ENCODE results near the gene LCE3A.
"Not testable (repeated sequence)": the region's sequence is repeated elsewhere in the genome, so short reads cannot be mapped to it uniquely, and the experiment has no call there.

The LCE3A gene

GRCh38 chr1:152622803-152623202 lies at the start of gene LCE3A:
Gene LCE3A, minus strand, starts transcription at chr1:152623103. Its CDS starts 0 bp downstream, at chr1:152623103.
- no peak for DNase-seq (ENCODE audit: low read depth in 2 of 2)

GRCh38 chr1:152667648-152668047 lies 44.7 kb upstream of the LCE3A start:
- no peak for DNase-seq (ENCODE audit: low read depth in 2 of 2)

- DNase-seq (ENCODE audit: low read depth in 2 of 2), result not testable (repeated sequence)
Observed at GRCh38 chr1:152666171-152666570, 43.3 kb upstream of the LCE3A start.

GRCh38 chr1:152663098-152663497 lies 40.2 kb upstream of the LCE3A start, which contains the start of gene LCE2D:
Gene LCE2D, plus strand, starts transcription at chr1:152663380. Its CDS starts 726 bp downstream, at chr1:152664106.
- no peak for DNase-seq (ENCODE audit: low read depth in 2 of 2)

GRCh38 chr1:152658649-152659048 lies 35.7 kb upstream of the LCE3A start:
- no peak for DNase-seq (ENCODE audit: low read depth in 2 of 2)

GRCh38 chr1:152657677-152658076 lies 34.8 kb upstream of the LCE3A start:
- DNase-seq (ENCODE audit: low read depth in 2 of 2), result no peak

- no peak for DNase-seq (ENCODE audit: low read depth in 2 of 2)
Observed at GRCh38 chr1:152656459-152656858, 33.6 kb upstream of the LCE3A start.

- peak; percentile 26 to 42 for DNase-seq (ENCODE audit: low read depth in 2 of 2)
Observed at GRCh38 chr1:152654110-152654509, 31.2 kb upstream of the LCE3A start.

- DNase-seq (ENCODE audit: low read depth in 2 of 2), result no peak
Observed at GRCh38 chr1:152646656-152647055, 23.8 kb upstream of the LCE3A start.

GRCh38 chr1:152645146-152645545 lies 22.2 kb upstream of the LCE3A start:
- DNase-seq (ENCODE audit: low read depth in 2 of 2), result no peak

GRCh38 chr1:152643945-152644344 lies 21.0 kb upstream of the LCE3A start:
- no peak for DNase-seq (ENCODE audit: low read depth in 2 of 2)

- DNase-seq (ENCODE audit: low read depth in 2 of 2), result no peak
Observed at GRCh38 chr1:152640351-152640750, 17.4 kb upstream of the LCE3A start.

- no peak for DNase-seq (ENCODE audit: low read depth in 2 of 2)
Observed at GRCh38 chr1:152630596-152630995, 7.7 kb upstream of the LCE3A start.

- DNase-seq (ENCODE audit: low read depth in 2 of 2), result no peak
Observed at GRCh38 chr1:152626744-152627143, 3.8 kb upstream of the LCE3A start.

GRCh38 chr1:152623203-152623844 lies 421 bp upstream of the LCE3A start:
- DNase-seq (ENCODE audit: low read depth in 2 of 2), result peak; percentile 5 to 32

GRCh38 chr1:152621993-152622392 lies 910 bp downstream of the LCE3A start:
- no peak for DNase-seq (ENCODE audit: low read depth in 2 of 2)

GRCh38 chr1:152613511-152613910 lies 9.4 kb downstream of the LCE3A start, which contains the start of gene LCE3B:
Gene LCE3B, plus strand, starts transcription at chr1:152613811. Its CDS starts 0 bp downstream, at chr1:152613811.
- DNase-seq (ENCODE audit: low read depth in 2 of 2), result no peak

GRCh38 chr1:152599934-152600333 lies 23.0 kb downstream of the LCE3A start, which contains the start of gene LCE3C:
Gene LCE3C, plus strand, starts transcription at chr1:152600234. Its CDS starts 498 bp downstream, at chr1:152600732.
- no peak for DNase-seq (ENCODE audit: low read depth in 2 of 2)

- DNase-seq (ENCODE audit: low read depth in 2 of 2), result no peak
Observed at GRCh38 chr1:152596986-152597385, 25.9 kb downstream of the LCE3A start.

GRCh38 chr1:152585586-152585985 lies 37.3 kb downstream of the LCE3A start:
- no peak for DNase-seq (ENCODE audit: low read depth in 2 of 2)

- no peak for DNase-seq (ENCODE audit: low read depth in 2 of 2)
Observed at GRCh38 chr1:152582647-152583046, 40.3 kb downstream of the LCE3A start.

GRCh38 chr1:152580433-152580832 lies 42.5 kb downstream of the LCE3A start, which contains the start of gene LCE3D:
Gene LCE3D, minus strand, starts transcription at chr1:152580516. Its CDS starts 580 bp downstream, at chr1:152579936.
- no peak for DNase-seq (ENCODE audit: low read depth in 2 of 2)

GRCh38 chr1:152579526-152579925 lies 43.4 kb downstream of the LCE3A start:
- DNase-seq (ENCODE audit: low read depth in 2 of 2), result not testable (repeated sequence)

GRCh38 chr1:152577168-152577567 lies 45.7 kb downstream of the LCE3A start:
- peak in 1 of 2 donors; percentile 6 for DNase-seq (ENCODE audit: low read depth in 2 of 2)

Measured in stimulated activated CD8-positive, alpha-beta memory T cell treated with anti-CD3 and anti-CD28 coated beads, Interleukin-2, amount 100 ng/mL, for 48 hours (primary cell).